DOHH2 (cell line): ENCODE data around the gene TMCO4.

Experiments
- H3F3A ChIP-seq: fragments of 200-600 bp; sonication (generic), shearing (Covaris generic); 2 replicates; pipeline ENCODE4 v1.6.0; 2016; ENCODE audit warnings: antibody characterized with exemption, mild to moderate bottlenecking; ENCODE audit not compliant: control insufficient read depth, insufficient read depth
- H3K27ac ChIP-seq: fragments of 200-600 bp; sonication (generic); 2 replicates; pipeline ENCODE4 v1.5.1; 2014; ENCODE audit warnings: low read depth, mild to moderate bottlenecking, low read length, moderate library complexity
- H3K27me3 ChIP-seq: fragments of 200-600 bp; sonication (generic); 2 replicates; pipeline ENCODE4 v1.6.1; 2014; ENCODE audit warnings: mild to moderate bottlenecking, low read length, mixed read lengths; ENCODE audit not compliant: control insufficient read depth
- H3K36me3 ChIP-seq: fragments of 200-600 bp; sonication (generic); 2 replicates; pipeline ENCODE4 v1.6.1; 2014; ENCODE audit warnings: mild to moderate bottlenecking, low read length, moderate library complexity, mixed read lengths; ENCODE audit not compliant: control insufficient read depth
- H3K4me1 ChIP-seq: fragments of 200-600 bp; sonication (generic); 2 replicates; pipeline ENCODE4 v1.6.1; 2014; ENCODE audit warnings: mild to moderate bottlenecking, low read length, mixed read lengths; ENCODE audit not compliant: control insufficient read depth
- H3K4me2 ChIP-seq: fragments of 200-600 bp; sonication (generic); 2 replicates; pipeline ENCODE4 v1.6.0; 2014; ENCODE audit warnings: mild to moderate bottlenecking, low read length, moderate library complexity
- H3K4me3 ChIP-seq: fragments of 200-600 bp; sonication (generic); 2 replicates; pipeline ENCODE4 v1.5.1; 2014; ENCODE audit warnings: mild to moderate bottlenecking, low read length, mixed read lengths
- H3K79me2 ChIP-seq: fragments of 200-600 bp; sonication (generic); 2 replicates; pipeline ENCODE4 v1.6.1; 2014; ENCODE audit warnings: mild to moderate bottlenecking, low read length, mixed read lengths; ENCODE audit not compliant: control insufficient read depth
- H3K9me2 ChIP-seq: fragments of 200-600 bp; sonication (generic); replicated peaks from 2 replicates; pipeline ENCODE4 v1.6.1; 2014; ENCODE audit warnings: mild to moderate bottlenecking, low read length, mixed read lengths; ENCODE audit not compliant: control insufficient read depth
- H3K9me3 ChIP-seq: fragments of 200-600 bp; sonication (generic); 2 replicates; pipeline ENCODE4 v1.6.1; 2014; ENCODE audit warnings: antibody characterized with exemption, low read length, mixed read lengths; ENCODE audit not compliant: control insufficient read depth, insufficient read depth
- H4K20me1 ChIP-seq: fragments of 200-600 bp; sonication (generic); 2 replicates; pipeline ENCODE4 v1.6.0; 2014; ENCODE audit warnings: low read depth, mild to moderate bottlenecking, antibody characterized with exemption, low read length, moderate library complexity; ENCODE audit not compliant: control insufficient read depth, insufficient read depth
- EZH2phosphoT487 ChIP-seq: fragments of 200-600 bp; sonication (generic); IDR thresholded peaks from 2 replicates; pipeline ENCODE4 v1.6.1; 2017; ENCODE audit warnings: borderline replicate concordance, mild to moderate bottlenecking, antibody characterized with exemption, low read length, moderate library complexity, mixed read lengths
- TF ChIP-seq, protein P1 (sequence below): fragments of 200-600 bp; sonication (generic); IDR thresholded peaks from one replicate; pipeline ENCODE4 v1.5.1; 2014; ENCODE audit warnings: antibody characterized with exemption, mild to moderate bottlenecking, low read depth, low read length; ENCODE audit not compliant: poor library complexity, severe bottlenecking

The TMCO4 gene

GRCh38 chr1:19770436-19771190, 29.1 kb downstream of the TMCO4 start:
- Histone ChIP-seq H3K4me2 (no peak overlapping the region), H3K4me1 (no peaks in the 10 kb centered on the region), H3F3A (no peaks in the 10 kb centered on the region), H3K9me3 (no peaks in the 10 kb centered on the region), H3K27me3 (no peaks in the 10 kb centered on the region), H3K27ac (no peak overlapping the region), H3K36me3 (no peaks in the 10 kb centered on the region), H3K4me3 (no peak overlapping the region), H3K79me2 (no peaks in the 10 kb centered on the region), H4K20me1 (no peaks in the 10 kb centered on the region), H3K9me2 (no peaks in the 10 kb centered on the region)
- TF ChIP-seq EZH2phosphoT487 = no peak
- TF ChIP-seq, protein P1, sequence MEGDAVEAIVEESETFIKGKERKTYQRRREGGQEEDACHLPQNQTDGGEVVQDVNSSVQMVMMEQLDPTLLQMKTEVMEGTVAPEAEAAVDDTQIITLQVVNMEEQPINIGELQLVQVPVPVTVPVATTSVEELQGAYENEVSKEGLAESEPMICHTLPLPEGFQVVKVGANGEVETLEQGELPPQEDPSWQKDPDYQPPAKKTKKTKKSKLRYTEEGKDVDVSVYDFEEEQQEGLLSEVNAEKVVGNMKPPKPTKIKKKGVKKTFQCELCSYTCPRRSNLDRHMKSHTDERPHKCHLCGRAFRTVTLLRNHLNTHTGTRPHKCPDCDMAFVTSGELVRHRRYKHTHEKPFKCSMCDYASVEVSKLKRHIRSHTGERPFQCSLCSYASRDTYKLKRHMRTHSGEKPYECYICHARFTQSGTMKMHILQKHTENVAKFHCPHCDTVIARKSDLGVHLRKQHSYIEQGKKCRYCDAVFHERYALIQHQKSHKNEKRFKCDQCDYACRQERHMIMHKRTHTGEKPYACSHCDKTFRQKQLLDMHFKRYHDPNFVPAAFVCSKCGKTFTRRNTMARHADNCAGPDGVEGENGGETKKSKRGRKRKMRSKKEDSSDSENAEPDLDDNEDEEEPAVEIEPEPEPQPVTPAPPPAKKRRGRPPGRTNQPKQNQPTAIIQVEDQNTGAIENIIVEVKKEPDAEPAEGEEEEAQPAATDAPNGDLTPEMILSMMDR = no peak

DNA sequence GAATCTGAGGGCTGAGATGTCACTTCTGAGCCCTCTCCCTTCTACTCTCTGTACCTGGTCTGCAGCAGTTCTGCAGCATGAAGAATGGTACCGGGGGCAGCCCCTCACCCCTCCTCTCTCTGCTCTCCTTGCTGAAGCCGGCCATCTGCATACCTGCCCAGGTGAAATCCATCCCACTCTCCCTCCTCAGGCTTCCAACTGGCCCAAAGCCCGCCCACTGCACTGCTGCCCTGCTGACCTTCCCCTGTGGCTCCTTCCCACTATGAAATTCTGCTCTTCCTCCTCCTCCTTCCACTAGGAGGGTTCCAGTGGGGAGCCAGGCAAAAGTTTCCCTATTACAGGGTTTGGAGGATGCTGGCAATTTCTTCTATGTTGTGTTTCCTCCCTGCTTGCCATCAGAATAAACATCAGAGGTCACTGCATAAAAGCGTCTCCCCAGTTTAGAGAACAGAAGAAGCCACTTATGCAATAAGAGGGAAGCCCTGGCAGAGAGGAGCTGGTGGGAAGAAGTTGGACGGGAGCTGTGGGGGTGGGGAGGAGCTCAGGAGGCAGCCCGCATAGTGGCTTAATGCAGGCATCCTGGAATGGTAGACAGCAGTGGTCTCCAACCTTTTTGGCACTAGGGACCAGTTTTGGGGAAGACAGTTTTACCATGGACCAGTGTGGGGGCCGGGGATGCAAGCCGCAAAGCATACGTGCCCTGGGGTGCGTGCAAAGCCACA, 30.3 kb downstream of the TMCO4 start:
- Histone ChIP-seq H3K27ac (no peak overlapping the region), H3K9me3 (no peaks in the 10 kb centered on the region), H3K9me2 (no peaks in the 10 kb centered on the region), H3K4me1 (no peaks in the 10 kb centered on the region), H4K20me1 (no peaks in the 10 kb centered on the region), H3K27me3 (no peaks in the 10 kb centered on the region), H3K4me2 (no peak overlapping the region), H3K36me3 (no peaks in the 10 kb centered on the region), H3K79me2 (no peaks in the 10 kb centered on the region), H3F3A (no peaks in the 10 kb centered on the region), H3K4me3 (no peak overlapping the region)
- TF ChIP-seq, protein P1 = no peak
- no peak for TF ChIP-seq EZH2phosphoT487

DNA sequence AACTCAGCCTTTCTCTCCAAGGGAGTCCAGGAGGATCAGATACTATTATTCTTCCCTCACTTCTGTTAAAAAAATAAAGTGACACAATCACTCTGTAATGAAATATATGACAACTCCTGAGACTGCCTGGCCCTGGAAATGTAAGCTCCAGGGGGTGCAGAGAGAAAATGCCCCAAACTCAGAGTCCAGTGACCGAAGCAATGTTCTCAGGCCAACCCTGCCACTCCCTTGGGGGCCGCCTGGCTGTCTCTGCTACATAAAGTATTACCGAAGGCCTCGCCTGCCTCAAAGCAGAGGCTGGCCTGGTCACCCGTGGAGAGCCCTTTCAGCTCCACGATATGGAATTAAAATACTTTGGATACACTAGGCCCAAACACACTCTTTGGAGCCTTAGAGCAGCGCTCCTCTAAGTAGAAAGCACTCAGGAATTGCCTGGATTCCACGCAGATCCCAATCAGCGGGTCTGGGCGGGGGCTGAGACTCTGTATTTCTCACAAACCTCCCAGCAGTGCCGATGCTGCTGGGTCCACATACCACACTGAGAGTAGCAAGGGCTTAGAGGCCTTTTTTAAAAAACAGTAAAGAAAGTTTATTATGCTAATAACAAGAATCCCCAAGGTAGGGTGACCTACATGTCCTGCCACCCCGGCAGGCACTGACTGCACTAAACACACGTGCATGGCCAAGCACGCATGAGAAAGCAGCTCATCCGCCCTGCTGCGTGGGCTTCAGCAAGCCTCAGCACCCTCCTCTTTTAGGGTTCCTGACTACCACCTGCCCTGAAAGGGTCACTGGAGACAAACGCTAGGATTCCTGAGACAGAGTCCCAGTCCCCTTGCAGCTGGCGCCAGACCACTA, 31.1 kb downstream of the TMCO4 start:
- Histone ChIP-seq H3K27ac (no peak overlapping the region), H3K79me2 (no peaks in the 10 kb centered on the region), H3K4me2 (no peak overlapping the region), H4K20me1 (no peaks in the 10 kb centered on the region), H3K9me3 (no peaks in the 10 kb centered on the region), H3K4me1 (no peaks in the 10 kb centered on the region), H3K4me3 (no peak overlapping the region), H3K27me3 (no peaks in the 10 kb centered on the region), H3K9me2 (no peaks in the 10 kb centered on the region), H3K36me3 (no peaks in the 10 kb centered on the region), H3F3A (no peaks in the 10 kb centered on the region)
- no peak for TF ChIP-seq EZH2phosphoT487
- TF ChIP-seq, protein P1 = no peak
